Hepatic stellate cell (primary cell): Measurements from ENCODE around the gene SPRED3.
"Not testable (repeated sequence)": the region's sequence is repeated elsewhere in the genome, so short reads cannot be mapped to it uniquely, and the experiment has no call there.

Experiments used
- DNase-seq: peaks from one replicate; pipeline ENCODE4 v3.0.0; 2011; ENCODE audit warnings: low spot score

Gene SPRED3

GRCh38 chr19:38420935-38421334, 32.4 kb downstream of the SPRED3 start:
- no peak for DNase-seq

GRCh38 chr19:38421856-38422255, 33.4 kb downstream of the SPRED3 start:
- DNase-seq = no peak

- no peak for DNase-seq
Measured at GRCh38 chr19:38422438-38422837, 33.9 kb downstream of the SPRED3 start.

- no peak for DNase-seq
Measured at GRCh38 chr19:38424272-38424671, 35.8 kb downstream of the SPRED3 start.

- DNase-seq = no peak
Measured at GRCh38 chr19:38425222-38425809, 36.8 kb downstream of the SPRED3 start.

- no peak for DNase-seq
Measured at GRCh38 chr19:38425810-38426466, 37.4 kb downstream of the SPRED3 start, which contains the start of gene RASGRP4. Gene RASGRP4, minus strand, starts transcription at chr19:38426219. Its CDS starts 128 bp downstream, at chr19:38426091.

- DNase-seq = not testable (repeated sequence)
Measured at GRCh38 chr19:38427035-38427677, 38.7 kb downstream of the SPRED3 start.

GRCh38 chr19:38429055-38429810, 40.7 kb downstream of the SPRED3 start:
- no peak for DNase-seq

- DNase-seq = no peak
Measured at GRCh38 chr19:38429811-38430156, 41.3 kb downstream of the SPRED3 start.

- no peak for DNase-seq
Measured at GRCh38 chr19:38430931-38431330, 42.4 kb downstream of the SPRED3 start.

- peak; percentile 71 for DNase-seq
Measured at GRCh38 chr19:38433268-38433733, 44.8 kb downstream of the SPRED3 start, which contains the start of gene RYR1. Gene RYR1, plus strand, starts transcription at chr19:38433691. Its CDS starts 139 bp downstream, at chr19:38433830.

- no peak for DNase-seq
Measured at GRCh38 chr19:38434549-38435051, 46.1 kb downstream of the SPRED3 start.

GRCh38 chr19:38437295-38437694, 48.8 kb downstream of the SPRED3 start:
- no peak for DNase-seq

- DNase-seq = no peak
Measured at GRCh38 chr19:38437917-38438316, 49.4 kb downstream of the SPRED3 start.

GRCh38 chr19:38440592-38440991, 52.1 kb downstream of the SPRED3 start:
- no peak for DNase-seq

GRCh38 chr19:38441657-38442348, 53.3 kb downstream of the SPRED3 start:
- no peak for DNase-seq

GRCh38 chr19:38442736-38443135, 54.2 kb downstream of the SPRED3 start:
- no peak for DNase-seq

GRCh38 chr19:38443458-38443999, 55.0 kb downstream of the SPRED3 start:
- DNase-seq = no peak

- no peak for DNase-seq
Measured at GRCh38 chr19:38444026-38444425, 55.5 kb downstream of the SPRED3 start.

GRCh38 chr19:38445362-38445761, 56.9 kb downstream of the SPRED3 start:
- no peak for DNase-seq

- no peak for DNase-seq
Measured at GRCh38 chr19:38448225-38448624, 59.7 kb downstream of the SPRED3 start.
